Pancreas (tissue), 10 donors: ENCODE results near the gene SNX18. TPM values are rescaled to one million over a fixed set of nuclear protein-coding genes. Genes with fewer than 3 reads are reported as not detected.
A peak's percentile ranks its signal among the peaks of the same experiment; 100 is the strongest.

Experiments
- ATAC-seq, 4 donors: fragments of 200-7000 bp; cut with Tn5 transposase; one replicate each; pipeline versions ENCODE4 v1.8.0 to v1.9.1; 2020; ENCODE audit warnings: mild to moderate bottlenecking in 4 of 4, moderate library complexity in 4 of 4
- DNase-seq, 6 donors: peaks; one replicate each; pipeline ENCODE4 v3.0.0-alpha.2; 2020
- FAIRE-seq: peaks from 2 replicates; lab custom pipeline; 2012; peaks lifted over from hg19 to GRCh38; lab: Jason Lieb, UNC
- H3K27ac ChIP-seq, 4 donors: fragments of 200-600 bp; sonication (generic); 1 replicate in 3 of 4; 2 replicates in 1 of 4; pipeline versions ENCODE4 v1.5.0 to v1.8.0; 2020
- H3K27me3 ChIP-seq, 4 donors: fragments of 200-600 bp; one replicate each; pipeline ENCODE4 v1.8.0; 2021
- H3K36me3 ChIP-seq, 3 donors: fragments of 200-600 bp; sonication (generic) in 1 of 3; one replicate each; pipeline versions ENCODE4 v1.5.0 to v1.8.0; 2020 to 2021
- H3K4me1 ChIP-seq, 3 donors: fragments of 200-600 bp; one replicate each; pipeline ENCODE4 v1.8.0; 2021
- H3K4me3 ChIP-seq, 4 donors: fragments of 200-600 bp; sonication (generic) in 2 of 4; one replicate each; pipeline versions ENCODE4 v1.5.0 to v1.8.0; 2020 to 2021
- H3K9me3 ChIP-seq, 4 donors: fragments of 200-600 bp; one replicate each; pipeline ENCODE4 v1.8.0; 2021
- CTCF ChIP-seq, 4 donors: fragments of 200-600 bp; sonication (generic) in 3 of 4; IDR thresholded peaks; one replicate each; pipeline versions ENCODE4 v1.5.0 to v1.8.0; 2021; ENCODE audit warnings: antibody characterized with exemption in 4 of 4
- whole genome bisulfite sequencing, 2 donors: extraction: QIAGEN DNeasy Blood & Tissue Kit; methylation state at CpG; one replicate each; pipeline ENCODE4 v1.1.7; 2013; 5-methylcytosine and 5-hydroxymethylcytosine counted together
- intact Hi-C, 3 donors: fragments of 100-400 bp; cut with DNase I; formaldehyde crosslinking; loops; one replicate each; pipeline versions ENCODE4 v1.11.1 to v1.14.2; 2022
- polyA plus RNA-seq, 2 donors: library from polyadenylated mRNA; stranded (reverse); fragments of 200-250 nt; gene quantifications; one replicate each; pipeline ENCODE4 v1.2.3, GENCODE V29; 2013
- total RNA-seq, 6 donors: library from RNA; stranded (reverse); fragmentation: NEBNext Ultra II Directional in 4 of 6; extraction: Animal tissue kit (Norgen Biotek cat#: 25700) in 4 of 6; gene quantifications; one replicate each; pipeline versions ENCODE4 v1.2.1 to v1.2.4, GENCODE V29; 2021 to 2023
- donor health status: healthy with polysubstance abuse.
- donor health status: DM: no; HTN: no; CAD: no; lungs with moderate emphysema.
- donor health status: DM: no; HTN: no; CAD: no.
- donor health status: control.
- donor health status: control.
- donor health status: Bipolar disorder and iron deficiency.
- donor health status: DM: yes; HTN: yes; CAD: no.
- donor health status: DM: no; HTN: no; CAD: no.
- donor health status: DM: no; HTN: no; CAD: no.
- donor health status: DM: yes; HTN: yes; CAD: no.

SNX18 gene
- total and polyA plus RNA-seq, 8 donors: 2.9 to 20.0 (median 12.1) TPM

DNA sequence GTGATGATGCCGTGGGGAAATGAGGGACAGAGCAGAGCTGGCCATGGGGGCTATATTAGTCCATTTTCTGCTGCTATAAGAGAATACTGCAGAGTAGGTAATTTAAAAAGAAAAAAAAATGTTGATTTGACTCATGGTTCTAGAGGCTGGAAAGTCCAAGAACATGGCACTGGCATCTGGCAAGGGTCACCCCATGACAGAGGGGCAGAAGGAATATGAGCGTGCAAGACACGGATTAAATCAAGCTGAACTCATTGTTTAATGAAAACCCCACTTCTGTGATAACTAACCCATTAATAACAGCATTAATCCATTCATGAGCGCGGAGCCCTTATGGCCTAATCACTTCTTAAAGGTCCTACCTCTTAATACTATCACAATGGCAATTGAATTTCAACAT is 68.8 kb downstream of the SNX18 start:
- H3K27me3 ChIP-seq: no peaks in the 10 kb centered on the region
- intact Hi-C loops: no loop called here
- DNase-seq (no peak), ATAC-seq (no peak), FAIRE-seq (no peak)
- no peaks in the 10 kb centered on the region for H3K36me3 ChIP-seq
- no peak for TF ChIP-seq CTCF (IDR thresholded peaks at IDR 0.05)
- no peak overlapping the region for H3K4me3 ChIP-seq
- no peaks in the 10 kb centered on the region for H3K4me1 ChIP-seq
- no peak overlapping the region for H3K27ac ChIP-seq
- WGBS, 2 donors: 93 to 97% methylated on average over 5 of the region's 5 CpGs
- H3K9me3 ChIP-seq: no peaks in the 10 kb centered on the region

DNA sequence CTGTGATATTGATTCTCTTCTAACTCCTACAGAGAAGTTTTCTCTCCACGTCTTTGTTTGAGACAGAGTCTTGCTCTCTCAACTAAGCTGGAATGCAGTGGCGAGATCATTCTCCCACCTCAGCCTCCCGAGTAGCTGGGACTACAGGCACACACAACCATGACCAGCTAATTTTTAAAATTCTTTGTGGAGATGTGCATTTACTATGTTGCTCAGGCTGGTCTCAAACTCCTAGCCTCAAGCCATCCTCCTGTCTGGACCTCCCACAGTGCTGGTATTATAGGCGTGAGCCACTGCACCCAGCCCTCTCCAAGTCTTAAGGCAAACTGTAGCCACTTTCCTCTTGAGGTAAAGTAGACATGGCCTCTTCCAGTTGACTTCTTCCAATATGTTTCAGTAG is 72.2 kb downstream of the SNX18 start:
- FAIRE-seq: no peak
- H3K36me3 ChIP-seq: no peaks in the 10 kb centered on the region
- TF ChIP-seq CTCF (IDR thresholded peaks at IDR 0.05): no peak
- no peaks in the 10 kb centered on the region for H3K4me1 ChIP-seq
- no peaks in the 10 kb centered on the region for H3K9me3 ChIP-seq
- no peaks in the 10 kb centered on the region for H3K27me3 ChIP-seq
- WGBS, 2 donors: 88 to 98% methylated on average over 4 of the region's 4 CpGs
- H3K4me3 ChIP-seq: no peak overlapping the region
- no peak for DNase-seq
- no peak for ATAC-seq
- intact Hi-C loops: no loop called here
- H3K27ac ChIP-seq: no peak overlapping the region

- Histone ChIP-seq H3K36me3 (no peaks in the 10 kb centered on the region), H3K9me3 (no peaks in the 10 kb centered on the region), H3K4me1 (no peaks in the 10 kb centered on the region), H3K27ac (no peak overlapping the region), H3K4me3 (no peak overlapping the region), H3K27me3 (no peaks in the 10 kb centered on the region)
- TF ChIP-seq CTCF (IDR thresholded peaks at IDR 0.05): no peak
- DNase-seq (no peak), FAIRE-seq (no peak), ATAC-seq (peak in 1 of 4 donors; percentile 49)
- WGBS, 2 donors: 94 to 95% methylated on average over 3 of the region's 3 CpGs
- intact Hi-C loops: no loop called here
Observed at GRCh38 chr5:54590824-54591223, 73.3 kb downstream of the SNX18 start.

GRCh38 chr5:54593779-54594178 is 76.2 kb downstream of the SNX18 start:
- intact Hi-C loops: no loop called here
- no peak for FAIRE-seq
- no peak for DNase-seq
- no peak for ATAC-seq
- TF ChIP-seq CTCF (IDR thresholded peaks at IDR 0.05): no peak
- H3K27me3 ChIP-seq: no peaks in the 10 kb centered on the region
- no peaks in the 10 kb centered on the region for H3K4me1 ChIP-seq
- no peak overlapping the region for H3K4me3 ChIP-seq
- H3K36me3 ChIP-seq: no peaks in the 10 kb centered on the region
- no peak overlapping the region for H3K27ac ChIP-seq
- no peaks in the 10 kb centered on the region for H3K9me3 ChIP-seq

DNA sequence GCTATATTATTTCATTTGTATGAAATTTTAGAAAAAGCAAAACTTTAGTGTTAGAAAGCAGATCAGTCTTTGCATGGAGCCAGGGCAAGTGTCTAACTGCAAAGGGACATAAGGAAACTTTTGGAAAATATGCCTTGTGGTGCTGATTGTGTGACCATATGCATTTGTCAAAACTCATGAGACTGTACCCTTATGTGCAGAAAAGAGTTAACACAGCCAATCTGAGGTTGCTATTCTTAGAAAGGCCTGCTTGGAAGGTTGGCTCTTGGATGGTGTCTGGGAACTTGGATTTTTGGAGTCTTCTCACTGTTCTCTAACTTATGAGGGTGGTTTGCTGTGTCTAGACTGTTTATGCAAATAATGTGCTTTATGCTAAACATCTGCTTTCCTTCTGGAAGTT is 76.6 kb downstream of the SNX18 start:
- no peak for FAIRE-seq
- intact Hi-C loops: no loop called here
- TF ChIP-seq CTCF (IDR thresholded peaks at IDR 0.05): no peak

More for the DNA sequence above, 76.6 kb downstream of the SNX18 start:
- H3K9me3 ChIP-seq: no peaks in the 10 kb centered on the region
- DNase-seq (no peak), ATAC-seq (no peak)
- no peak overlapping the region for H3K27ac ChIP-seq
- H3K4me1 ChIP-seq: no peaks in the 10 kb centered on the region
- H3K4me3 ChIP-seq: no peak overlapping the region
- H3K36me3 ChIP-seq: no peaks in the 10 kb centered on the region
- H3K27me3 ChIP-seq: no peaks in the 10 kb centered on the region
